Activated CD8-positive, alpha-beta memory T cell treated with anti-CD3 and anti-CD28 coated beads, Interleukin-2, amount 50 U/mL, for 1 hour (primary cell): ENCODE data around the gene IFT122.
"Not testable (repeated sequence)": the region's sequence is repeated elsewhere in the genome, so short reads cannot be mapped to it uniquely, and the experiment has no call there.

ENCODE experiments used
- DNase-seq: peaks from one replicate; pipeline ENCODE4 v3.0.0-alpha.2; 2020; ENCODE audit errors: extremely low read depth

Gene IFT122

DNA sequence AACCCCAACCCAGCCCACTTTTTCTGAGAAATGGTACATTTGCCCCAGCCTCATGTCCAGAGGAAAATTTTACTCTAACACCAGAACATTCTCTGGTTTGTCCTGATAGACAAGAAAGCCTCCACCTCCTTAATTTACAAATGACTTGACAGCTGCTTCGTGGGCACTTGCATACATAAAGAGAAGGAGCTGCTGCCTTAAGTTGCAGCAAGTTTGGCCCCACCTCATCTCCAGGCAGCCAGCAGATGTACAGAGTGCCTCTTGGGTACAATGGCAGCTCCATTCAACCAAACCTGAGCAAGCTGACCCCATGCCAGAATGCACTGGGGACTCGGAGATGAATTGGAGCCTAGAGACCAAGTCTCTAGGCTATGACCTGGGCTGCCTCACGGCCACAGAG is 96.8 kb downstream of the IFT122 start:
- no peak for DNase-seq

DNA sequence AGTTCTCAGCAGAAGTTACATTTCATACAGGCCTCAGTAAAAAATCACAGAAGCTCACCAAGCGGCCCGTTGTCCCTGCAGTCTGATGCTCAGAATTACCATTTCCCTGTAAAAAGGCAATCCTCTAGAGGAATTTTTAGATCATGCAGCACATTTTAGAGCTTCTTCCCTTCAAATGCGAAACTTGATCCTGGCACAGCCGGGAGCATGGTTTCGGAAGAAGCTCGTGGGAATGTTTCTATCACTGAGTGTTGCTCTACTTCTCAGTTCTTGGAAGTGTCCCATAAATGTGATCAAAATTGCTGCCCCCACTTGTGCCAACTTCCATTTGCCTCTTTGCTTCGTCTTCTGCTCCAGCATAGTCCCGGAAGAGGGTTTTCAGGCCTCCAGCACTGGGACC is 99.2 kb downstream of the IFT122 start:
- no peak for DNase-seq

DNA sequence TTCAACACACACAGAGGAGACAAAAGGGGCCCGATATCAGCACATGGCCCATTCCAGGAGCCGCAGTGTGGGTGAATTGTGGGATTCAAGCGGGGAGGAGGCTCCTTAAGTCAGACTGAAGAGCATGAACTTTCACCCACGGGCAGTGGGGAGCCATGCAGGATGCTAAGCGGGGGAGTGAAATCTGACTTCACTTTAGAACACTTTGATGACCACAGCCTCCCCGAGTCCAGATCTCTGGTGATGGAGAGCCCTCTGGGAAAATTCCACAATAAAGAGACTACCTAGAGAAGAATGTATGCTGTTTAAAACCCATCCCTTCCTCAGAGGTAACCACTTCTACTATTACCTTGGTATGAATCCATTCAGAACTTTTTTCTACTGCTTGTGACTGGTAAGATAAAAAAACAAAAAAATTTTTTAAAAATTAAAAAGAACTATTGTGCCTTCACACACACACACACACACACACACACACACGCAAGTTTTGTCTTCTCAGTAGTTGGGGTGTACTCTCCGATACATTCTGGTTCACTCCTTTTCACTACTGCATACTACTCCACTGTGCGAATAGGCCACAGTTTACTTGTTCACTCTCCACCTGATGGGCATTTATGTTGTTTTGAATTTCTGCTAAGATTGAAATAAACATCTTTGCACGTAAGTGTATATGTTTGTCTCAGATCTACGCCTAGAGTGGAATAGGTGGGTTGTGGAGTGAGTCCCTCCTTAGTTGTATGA is 100.9 kb downstream of the IFT122 start:
- no peak for DNase-seq

DNA sequence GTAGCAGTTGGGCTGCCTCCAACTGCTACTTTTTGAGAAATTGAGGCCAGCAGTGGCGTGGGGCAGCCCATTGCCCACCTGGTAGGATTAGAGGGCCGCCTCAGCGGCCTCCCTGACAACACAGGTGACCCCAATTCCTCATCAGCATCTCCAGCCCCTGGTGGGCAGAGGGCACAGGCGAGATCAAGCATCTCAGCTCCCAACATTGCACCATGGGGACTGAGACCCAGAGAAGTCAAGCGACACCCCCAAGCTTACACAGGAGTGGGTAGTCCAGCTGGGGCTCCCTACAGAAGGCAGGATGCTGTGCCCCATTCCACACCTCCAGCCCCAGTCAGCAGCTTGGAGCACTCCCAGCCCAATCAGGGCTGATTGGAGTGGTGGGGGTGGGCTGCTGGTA is 102.7 kb downstream of the IFT122 start:
- no peak for DNase-seq

DNA sequence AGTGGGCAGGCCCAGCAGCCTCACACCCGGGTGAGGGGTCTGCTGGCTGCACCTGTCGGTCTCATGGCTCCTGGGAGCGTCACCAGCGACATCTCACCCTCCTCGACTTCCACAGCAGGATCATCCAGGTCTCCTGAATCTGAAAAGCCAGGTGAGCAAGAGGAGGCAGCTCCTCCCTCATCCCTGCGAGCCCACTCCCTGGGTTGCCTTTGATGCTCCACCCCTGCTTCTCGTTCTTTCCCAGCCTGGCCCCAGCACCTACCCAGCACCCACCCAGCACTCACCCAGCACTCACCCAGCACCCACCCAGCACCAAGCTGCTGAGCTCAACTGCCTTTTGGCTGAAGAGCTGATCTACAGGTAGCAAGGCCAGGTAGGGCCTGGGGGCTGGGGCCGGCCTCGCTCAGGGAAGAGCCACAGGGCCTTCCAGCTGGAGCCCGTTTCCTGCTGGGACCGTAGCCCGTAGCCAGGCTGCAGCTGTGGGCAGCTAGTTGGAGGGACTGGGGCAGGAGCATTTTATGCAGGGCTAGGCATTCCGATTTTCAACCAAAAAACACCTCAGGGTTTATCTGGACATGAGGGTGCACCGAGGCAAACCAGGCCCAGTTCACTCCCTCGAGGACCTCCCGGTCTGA is 103.2 kb downstream of the IFT122 start, which contains the start of gene H1-8:
Gene H1-8, plus strand, starts transcription at position 20 of the 635 bp plus-strand sequence. Its CDS starts 44 bp downstream, at position 64.
- no peak for DNase-seq

DNA sequence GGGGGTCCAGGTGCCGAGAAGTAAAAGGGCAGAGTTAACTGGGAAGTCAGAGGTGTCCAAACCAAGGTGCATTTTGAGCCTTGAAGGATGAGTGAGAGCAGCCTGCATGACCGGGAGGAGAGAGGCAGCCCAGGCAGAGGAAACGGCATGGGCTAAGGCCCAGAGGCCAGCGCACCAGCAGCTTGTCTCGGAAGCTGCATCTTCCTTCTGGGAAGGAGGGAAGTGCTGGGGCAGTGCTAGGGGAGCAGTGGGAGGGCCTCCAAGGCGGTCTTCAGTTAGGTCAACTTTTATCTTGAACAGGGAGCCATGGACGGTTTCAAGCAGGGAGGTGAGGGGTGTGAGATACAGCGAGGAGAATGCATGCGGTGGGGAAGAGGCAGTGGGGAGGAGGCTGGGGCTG is 104.0 kb downstream of the IFT122 start:
- no peak for DNase-seq

DNA sequence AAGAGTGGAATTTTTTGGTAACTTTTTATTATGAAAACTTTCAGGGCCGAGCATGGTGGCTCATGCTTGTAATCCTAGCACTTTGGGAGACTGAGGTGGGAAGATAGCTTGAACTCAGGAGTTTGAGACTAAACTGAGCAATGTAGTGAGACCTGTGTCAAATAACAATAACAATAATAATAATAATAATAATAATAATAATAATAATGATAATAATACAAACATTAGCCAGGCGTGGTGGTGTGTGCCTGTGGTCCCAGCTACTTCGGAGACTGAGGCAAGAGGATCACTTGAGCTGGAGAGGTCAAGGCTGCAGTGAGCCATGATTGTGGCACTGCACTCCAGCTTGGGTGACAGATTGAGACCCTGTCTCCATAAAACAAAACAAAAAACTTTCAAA is 105.9 kb downstream of the IFT122 start:
- DNase-seq, result not testable (repeated sequence)

DNA sequence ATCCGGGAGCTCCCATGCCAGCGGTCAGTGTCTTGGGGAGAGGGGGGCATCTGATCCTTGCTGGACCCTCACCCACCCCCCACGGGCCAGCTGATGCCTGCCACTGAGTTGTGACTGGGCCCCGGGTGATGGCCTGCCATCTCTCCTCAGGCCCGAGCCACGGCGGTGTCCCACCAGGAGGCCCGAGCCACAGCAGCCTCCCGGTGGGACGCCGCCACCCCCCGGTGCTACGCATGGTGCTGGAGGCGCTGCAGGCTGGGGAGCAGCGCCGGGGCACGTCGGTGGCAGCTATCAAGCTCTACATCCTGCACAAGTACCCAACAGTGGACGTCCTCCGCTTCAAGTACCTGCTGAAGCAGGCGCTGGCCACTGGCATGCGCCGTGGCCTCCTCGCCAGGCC is 107.2 kb downstream of the IFT122 start:
- DNase-seq, result no peak

DNA sequence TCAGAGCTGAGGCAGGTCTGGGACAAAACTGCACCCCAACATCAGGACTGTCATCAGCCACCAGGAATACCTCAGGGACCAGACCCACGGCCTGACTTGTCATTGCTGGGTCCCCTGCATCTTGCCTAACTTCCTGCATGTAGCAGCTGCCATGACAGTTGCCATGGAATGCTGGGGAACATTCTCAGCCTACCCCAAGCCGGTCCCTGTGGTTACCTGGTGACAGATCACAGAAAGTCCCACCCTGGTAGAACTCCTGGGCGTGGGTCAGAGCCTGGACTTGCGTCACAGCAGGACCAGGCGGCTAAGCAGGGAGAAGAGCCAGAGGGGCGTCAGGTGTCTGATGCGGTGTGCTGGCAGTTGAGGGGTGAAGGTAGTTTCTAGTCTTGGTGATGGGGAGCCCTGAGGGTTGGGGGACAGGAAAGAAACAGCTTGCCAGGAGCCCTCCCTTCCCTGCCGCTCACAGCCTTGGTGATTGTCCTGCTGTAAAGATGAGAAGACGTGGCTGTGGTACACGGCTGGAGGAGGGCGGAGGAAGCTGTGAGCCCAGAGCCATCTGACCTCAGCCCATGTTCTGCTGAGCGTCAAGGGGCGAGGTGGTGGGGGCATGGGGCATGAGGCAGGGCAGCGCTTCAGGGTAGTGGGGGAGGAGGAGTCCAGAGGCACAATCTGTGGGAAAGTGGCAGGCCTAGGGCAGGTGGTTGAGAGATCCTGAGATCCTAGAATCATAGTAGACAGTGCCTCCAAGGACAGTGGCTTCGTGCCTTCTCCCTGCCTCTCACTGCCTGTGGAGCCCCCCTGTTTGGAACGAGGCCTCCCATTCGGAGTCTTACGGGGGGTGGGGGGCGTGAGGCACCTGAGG is 108.3 kb downstream of the IFT122 start:
- DNase-seq, result no peak

DNA sequence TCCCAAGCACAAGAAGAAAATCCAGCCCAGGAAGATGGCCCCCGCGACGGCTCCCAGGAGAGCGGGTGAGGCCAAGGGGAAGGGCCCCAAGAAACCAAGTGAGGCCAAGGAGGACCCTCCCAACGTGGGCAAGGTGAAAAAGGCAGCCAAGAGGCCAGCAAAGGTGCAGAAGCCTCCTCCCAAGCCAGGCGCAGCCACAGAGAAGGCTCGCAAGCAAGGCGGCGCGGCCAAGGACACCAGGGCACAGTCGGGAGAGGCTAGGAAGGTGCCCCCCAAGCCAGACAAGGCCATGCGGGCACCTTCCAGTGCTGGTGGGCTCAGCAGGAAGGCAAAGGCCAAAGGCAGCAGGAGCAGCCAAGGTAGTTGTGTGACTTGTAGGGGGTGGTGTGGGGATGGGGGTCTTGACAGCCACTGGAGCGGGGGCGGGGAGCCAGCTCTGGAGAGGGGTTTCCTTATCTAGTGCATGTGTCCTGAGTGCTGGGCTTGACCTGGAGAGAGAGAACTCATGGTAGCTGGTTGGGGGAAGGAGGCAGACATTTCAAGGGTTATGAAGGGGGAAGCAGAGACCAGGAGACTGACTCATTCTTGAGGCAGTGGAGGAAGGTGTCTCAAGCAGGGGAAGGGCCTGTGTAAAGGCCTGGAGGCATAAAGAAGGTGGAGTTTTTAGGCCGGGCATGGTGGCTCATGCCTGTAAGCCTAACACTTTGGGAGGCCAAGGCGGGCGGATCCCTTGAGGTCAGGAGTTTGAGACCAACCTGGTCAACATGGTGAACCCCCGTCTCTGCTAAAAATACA is 109.2 kb downstream of the IFT122 start:
- no peak for DNase-seq

DNA sequence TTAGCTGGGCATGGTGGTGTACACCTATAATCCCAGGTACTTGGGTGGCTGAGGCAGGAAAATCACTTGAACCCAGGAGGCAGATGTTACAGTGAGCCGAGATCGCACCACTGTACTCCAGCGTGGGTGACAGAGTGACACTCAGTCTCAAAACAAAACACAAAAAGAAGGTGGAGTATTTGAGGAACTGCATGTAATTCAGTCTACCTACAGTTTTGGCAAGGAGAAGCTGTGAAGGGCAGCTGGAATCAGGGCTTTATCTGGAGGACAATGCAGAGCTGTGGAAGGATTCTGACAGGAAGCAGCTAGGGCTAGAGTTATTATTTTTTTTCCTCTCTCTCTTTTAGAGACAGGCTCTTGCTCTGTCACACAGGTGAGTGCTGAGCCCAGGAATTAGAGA is 109.8 kb downstream of the IFT122 start:
- DNase-seq, result no peak

DNA sequence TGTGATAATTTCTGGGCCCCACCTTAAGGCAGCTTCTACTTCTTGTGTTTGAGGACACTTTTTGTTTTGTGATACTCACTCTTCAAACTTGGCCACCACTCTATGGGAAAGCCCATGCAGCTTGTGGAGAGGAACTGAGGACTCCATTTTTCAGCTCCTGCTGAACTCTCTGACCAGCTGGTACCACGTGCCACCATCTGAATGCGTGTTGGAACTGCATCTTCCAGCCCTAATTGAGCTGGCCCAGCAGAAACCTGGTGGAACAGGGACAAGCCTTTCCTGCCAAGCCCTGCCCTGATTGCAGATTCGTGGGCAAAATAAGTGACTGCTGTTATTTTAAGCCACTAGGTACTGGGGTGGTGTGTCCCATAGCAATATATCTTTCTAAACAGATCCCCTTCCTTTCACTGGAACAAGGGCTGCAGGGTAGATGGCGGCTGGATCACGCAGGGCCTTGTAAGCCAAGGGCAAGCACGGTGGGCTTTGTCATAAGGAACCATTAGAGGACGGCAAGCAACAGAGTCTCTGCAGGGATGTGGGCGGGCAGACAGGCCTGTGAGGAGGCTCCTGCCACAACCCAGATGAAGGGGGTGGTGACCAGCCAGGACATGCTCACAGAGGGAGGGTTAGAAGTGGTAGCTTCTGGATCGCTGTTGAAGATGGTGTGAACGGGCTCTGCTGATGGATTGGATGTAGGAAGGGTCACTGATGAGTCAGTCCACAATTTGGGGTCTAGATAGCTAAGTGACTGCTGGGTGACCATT is 112.4 kb downstream of the IFT122 start:
- no peak for DNase-seq

DNA sequence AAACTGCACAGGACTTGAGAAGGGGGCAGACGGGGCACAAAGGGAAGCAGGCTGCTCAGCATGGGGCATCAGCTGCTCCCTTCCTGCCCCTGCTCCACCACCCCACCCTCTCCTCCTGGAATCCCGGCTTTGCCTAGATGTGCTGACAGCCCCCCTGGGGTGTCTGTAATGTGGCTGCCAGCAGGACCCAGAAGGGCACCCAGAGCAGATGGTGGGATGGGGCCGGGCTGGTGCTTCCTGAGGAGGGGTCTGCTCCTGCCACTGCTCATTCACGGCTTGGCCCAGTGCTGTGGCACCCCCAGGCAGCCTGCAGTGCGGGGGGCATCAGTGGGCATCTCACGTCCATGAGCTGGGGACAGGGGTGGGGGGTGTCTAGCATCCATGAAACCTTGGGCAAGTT is 113.1 kb downstream of the IFT122 start:
- no peak for DNase-seq

DNA sequence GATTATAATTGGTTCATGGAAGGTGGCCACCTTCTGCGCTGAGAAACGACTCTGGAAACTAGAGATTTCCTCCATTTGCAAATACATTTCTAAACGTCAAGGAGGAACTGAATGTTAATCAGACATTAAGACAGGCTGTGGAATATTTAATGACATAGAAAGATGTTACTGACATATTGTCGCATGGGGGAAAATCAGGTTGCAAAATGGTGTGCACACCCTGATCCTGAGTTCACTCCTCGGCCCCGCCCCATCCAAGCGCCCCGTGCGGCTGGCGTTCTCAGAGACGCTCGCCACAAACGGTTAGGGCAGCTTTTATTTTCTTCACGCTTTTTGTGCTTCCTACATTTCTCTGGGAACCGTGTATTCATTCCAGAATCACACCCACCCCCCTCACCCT is 113.7 kb downstream of the IFT122 start:
- no peak for DNase-seq

DNA sequence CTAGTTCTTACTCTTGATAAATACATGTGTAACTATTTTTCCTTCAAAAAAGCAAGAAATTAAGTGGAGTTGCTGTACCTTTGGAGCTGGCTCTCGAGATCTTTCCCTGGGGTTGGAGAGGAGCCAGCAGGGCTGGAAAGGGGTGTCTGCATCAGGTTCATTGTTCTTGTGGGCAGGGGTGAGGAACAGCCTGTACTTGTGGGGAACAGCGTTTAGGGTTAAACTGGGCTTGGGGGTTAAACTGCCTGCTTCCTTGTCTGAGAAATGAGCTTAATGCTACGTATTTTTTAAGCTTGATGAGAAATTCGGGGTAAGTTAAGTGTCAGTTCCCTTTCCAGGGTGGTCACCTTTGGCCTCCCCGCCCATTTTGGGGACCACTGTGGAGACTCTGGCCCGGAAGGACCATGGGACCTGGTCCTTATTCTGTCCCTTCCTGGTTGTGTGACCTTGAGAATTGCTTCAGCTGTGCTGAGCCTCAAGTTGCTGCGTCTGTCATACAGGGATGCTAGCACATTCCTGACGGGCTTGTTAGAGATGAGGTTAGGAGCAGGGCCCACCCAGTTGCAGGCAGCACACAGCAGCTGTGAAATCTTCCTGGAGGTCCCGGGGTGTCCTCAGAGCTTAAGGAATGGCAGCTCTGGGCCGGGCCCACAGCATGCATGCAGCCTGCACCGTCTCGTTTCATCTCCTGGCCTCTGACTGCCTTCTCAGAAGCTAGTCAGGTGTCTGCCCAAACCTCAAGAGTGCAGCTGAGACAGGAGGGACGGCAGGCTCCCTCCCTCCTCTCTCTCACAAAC is 114.5 kb downstream of the IFT122 start:
- no peak for DNase-seq

DNA sequence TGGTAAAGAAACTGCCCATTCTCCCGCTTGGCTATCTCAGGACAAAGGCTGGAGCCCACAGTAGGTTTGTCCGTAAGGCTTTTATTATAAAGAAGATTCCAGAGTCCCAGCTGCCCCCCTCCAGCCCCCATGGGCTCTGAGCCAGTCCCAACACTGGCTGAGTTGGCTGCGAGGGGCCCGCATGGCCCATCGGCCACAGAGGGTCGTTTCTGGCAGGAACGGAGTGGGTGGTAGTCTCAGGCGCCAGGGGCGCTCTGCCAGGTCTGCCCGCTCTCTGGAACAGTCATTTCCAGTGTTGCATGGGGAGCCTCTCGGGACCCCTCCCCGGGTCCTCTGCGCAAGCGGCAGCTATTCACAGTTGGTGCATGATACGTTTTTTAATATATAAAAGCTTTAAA is 115.1 kb downstream of the IFT122 start:
- DNase-seq, result no peak

DNA sequence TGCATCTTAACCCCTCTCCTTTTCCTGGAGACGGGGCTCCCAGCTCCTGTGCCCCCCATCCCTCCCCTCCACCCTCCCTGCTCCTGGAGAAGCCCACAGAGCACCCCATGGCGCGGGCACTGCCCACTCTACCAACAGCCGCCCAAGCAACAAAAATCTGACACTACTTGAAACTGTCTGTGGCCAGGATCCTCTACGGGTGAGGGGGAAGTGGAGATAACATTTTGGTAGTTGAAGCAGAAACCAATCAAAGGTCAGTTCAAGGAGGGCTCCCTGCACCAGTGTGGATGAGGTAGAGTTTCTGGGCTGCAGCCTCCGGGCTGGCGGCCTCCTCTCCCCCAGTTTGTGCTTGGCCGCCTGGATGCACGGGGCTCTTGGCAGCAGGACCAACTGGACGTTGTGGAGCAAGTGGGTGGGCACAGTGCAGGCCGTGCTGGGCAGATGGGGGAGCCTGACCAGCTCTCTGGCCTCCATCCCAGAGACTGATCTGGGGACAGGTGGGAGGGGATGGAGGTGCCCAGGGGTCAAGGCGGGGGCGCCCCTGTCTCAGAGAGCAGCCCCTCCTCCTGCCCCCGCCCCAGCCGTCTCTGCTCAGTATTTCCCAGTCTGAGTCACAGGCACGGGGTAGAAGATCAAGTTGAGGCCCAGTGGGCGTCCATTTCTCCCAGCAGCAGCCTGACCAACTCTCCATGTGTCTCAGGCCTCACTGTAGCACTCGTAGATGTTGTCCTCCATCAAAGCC is 115.8 kb downstream of the IFT122 start:
- no peak for DNase-seq

DNA sequence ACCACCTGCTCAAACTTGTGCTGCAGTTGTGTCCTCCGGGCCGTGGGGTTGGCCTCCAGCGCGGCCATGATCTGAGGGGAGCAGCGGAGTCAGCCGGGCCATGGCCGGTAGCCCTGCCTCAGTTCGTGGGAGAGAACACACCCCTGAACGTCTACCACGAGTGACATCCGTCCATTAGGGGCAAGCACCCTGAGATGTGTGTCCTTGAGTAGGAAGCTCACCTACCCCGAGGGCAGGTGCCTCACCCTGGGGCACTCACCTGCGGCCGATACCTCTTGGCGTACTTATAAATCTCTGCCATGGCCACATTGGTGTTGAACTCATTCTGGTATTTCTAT is 116.3 kb downstream of the IFT122 start:
- DNase-seq, result no peak

DNA sequence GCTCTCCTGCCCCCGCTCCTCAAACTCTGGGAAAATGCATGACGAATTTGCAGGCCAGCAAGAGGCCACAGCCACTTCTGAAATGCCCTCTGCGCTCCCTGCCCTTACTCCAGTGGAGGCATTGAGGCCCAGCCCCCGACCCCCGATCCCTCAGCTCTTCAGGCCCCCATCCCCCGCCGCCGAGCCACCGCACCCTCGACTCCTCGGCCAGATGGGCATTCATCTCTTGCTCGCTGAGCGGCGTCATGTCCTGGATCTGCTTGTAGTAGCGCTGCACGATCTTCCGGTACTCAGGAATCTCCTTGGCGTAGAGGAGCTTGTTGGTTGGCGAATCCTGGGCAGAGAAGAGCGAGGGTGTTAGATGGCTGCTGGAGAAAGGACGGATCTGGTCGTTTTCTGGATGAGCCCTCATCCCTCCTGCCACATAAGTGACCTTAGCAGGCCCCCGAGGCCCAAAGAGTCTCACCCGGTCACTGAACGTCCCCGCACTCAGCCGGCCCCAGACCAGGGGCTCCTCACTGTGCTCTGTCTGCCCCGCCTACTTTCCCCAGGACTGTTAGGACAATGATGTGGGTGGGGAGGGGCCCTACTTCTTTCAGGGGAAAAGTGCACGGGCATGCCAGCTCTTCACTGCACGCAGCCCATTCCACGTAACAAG is 117.0 kb downstream of the IFT122 start:
- DNase-seq, result no peak
